Stimulated activated CD8-positive, alpha-beta memory T cell treated with anti-CD3 and anti-CD28 coated beads, Interleukin-4, amount 100 ng/mL, for 24 hours (primary cell): ENCODE measurements around the gene SPATA32.
"Not testable (repeated sequence)": the region's sequence is repeated elsewhere in the genome, so short reads cannot be mapped to it uniquely, and the experiment has no call there.

Source experiments
- DNase-seq: peaks from one replicate; pipeline ENCODE4 v3.0.0-alpha.2; 2020; ENCODE audit warnings: low read depth

SPATA32 gene, protein sequence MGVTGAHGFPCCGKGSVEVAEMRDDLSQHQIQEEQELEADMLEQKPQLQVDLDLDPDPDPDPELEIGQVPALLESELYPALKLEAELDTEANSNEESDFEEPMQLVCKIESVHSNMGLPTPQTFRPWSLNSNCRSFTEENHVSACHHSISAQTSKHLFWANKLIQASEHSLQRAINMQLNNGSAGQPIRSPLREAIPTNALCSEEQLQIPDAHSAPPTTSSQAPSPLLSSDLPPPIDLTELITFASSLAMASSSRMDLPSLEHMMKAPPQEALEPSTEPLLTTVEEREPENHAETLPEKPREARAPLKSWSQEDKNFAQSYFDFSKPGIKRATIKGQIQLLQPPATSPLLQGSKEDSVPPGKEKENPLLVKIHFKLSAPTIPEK

DNA sequence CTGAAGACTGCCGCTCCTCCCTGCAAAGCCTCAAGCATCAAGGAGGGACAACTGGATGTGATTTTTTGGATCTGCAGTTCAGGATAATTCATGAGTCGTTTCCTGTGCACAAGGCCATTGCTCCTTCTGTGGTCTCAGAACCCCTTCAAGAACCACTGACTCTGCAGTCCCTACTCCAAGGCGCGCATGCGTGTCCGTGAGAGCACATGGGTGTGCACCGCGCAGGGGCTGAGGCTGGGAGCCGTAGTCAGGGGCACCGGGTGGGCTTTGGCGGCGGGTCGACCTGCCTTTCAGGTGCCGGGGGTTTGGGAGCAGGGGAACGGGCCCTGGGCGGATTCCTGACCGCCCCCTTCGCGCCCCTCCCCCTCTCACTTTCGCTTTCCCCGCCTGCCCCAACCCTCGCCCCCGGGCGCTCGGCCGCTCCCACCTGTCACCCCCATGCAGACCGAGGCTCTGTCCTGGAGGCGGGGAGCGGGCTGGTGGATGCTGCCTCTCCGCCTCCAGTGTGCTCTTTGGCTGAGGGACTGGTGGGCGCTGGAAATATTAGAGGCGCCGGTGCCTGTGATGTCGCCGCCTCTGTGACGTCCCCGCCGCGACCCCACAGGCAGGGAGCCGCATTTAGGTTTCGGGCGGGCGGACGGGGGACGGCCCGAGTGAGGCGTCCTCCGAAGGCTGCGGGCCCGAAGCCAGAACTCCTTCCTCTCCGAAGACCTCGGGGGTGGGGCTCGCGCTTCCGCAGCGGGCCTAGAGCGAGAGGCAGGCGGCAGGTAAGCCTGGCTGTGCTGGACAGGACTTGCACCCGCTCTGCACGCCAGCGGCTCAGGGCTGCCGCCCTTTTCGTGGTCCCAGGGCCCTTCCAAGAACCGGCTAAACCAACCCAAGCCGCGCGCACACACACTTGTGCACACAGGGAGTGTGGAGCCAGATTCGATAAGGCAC, at the start of gene SPATA32:
TSS of gene SPATA32 (minus strand) at position 518 of the 939 bp plus-strand sequence. CDS start at position 440, 78 bp downstream.
- DNase-seq: peak; percentile 66

DNA sequence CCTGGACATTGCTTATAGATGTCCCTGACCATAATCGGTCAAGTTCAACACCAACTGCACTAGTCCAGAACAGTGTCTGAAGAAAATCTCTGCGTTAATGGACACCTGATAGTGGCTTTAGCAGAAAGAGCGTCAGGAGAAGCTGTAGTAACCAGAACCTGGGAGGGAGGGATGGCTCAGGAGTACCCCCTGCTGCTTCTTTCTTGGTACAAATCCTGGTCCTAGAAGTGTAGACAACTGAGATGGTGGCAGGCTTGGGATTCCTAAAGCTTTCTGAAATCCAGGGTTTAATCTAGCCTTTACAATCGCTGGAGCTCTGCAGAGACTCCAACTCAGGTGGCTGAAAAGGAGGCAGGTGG, 49.5 kb upstream of the SPATA32 start:
- no peak for DNase-seq

DNA sequence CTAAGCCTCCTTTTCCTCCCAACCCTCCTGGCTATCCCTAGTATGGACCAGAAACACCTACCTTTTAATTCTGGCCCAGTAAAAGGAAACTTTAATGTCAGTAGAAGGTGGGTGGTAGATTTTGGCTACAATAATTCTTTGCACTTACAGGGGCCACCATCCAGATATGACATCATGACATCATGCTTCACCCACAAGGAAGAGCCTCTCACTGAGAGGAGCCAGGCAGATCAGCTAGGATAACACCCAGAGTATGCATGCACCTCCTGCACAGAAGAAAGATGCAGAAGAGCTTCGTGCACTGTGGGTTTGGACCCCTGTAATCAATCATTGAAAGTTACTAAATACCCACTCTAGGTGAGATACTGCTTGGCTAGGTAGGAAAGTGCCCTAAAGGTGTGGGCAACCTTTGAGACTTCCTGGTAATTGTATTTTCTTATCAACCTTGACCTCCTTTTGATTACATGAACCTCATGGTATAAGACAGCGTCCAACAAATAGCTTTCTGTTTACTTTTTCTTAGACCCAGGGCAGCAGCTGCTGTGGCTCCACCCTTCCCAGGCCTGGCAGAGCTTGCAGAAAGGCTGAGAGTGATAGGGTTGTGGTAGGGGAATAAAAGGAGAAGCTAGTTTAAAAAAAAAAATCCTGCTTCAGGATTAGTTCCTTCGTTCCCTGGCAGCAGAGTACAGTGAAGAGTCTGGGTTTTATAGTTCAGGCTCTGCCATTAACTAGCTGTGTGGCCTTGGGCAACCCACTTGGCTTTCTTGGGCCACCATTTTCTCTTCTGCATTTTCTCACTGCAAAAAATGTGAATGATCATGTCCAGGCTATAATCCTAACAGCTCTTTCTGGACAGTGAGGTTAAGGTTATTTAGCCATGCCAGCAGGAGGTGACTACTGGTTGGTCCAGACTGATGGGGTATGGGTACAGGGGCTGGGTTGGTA, 48.8 kb upstream of the SPATA32 start:
- DNase-seq: no peak

DNA sequence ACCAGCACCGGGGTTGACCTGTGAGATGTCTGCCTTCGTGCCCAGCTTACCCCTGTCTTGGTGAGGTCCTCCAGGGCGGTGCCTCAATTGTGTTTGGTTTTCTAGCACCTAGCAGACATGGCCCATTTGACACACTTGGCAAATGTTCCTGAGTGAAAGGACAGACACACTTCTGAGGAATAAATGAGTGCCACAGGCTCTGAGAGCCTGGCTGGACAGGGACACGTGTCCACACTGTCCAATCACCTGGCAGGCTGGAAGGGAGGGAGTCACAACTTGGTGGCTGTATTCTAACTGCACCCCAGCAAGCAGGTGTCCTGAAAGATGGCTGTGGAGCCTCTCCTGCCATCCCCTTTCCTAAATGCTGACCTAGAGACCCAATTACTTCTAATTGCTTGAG, 47.5 kb upstream of the SPATA32 start:
- DNase-seq: no peak

DNA sequence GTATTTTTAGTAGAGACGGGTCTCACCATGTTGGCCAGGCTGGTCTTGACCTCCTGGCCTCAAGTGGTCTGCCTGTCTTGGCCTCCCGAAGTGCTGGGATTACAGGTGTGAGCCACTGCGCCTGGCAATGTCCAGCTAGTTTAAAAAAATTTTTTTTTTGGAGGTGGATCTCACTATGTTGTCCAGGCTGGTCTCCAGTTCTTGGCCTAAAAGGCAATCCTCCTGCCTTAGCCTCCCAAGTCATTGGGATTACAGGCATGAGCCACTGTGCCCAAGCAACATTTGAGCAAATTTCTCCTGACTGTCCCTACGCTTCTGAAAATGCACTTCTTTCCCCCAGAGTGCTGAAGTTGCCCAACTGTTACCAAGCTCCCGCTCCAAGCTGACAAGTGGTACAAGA, 46.9 kb upstream of the SPATA32 start:
- no peak for DNase-seq

DNA sequence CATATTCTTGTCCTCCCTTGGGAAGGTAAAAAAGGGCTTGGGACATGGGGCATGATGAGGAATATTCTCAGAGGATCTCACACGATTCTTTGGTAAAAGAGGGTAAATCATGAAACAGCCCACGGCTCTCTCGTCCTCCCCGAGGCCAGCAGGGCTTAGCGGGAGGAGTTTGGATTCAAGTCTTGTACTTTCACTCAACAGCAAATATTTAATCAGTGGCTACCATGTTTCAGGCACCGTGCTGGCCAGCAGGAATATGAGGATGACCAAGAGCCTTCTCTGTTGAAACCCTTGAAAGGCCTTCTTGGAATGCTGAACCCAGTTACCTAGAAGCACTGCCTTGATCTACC, 46.1 kb upstream of the SPATA32 start:
- no peak for DNase-seq

DNA sequence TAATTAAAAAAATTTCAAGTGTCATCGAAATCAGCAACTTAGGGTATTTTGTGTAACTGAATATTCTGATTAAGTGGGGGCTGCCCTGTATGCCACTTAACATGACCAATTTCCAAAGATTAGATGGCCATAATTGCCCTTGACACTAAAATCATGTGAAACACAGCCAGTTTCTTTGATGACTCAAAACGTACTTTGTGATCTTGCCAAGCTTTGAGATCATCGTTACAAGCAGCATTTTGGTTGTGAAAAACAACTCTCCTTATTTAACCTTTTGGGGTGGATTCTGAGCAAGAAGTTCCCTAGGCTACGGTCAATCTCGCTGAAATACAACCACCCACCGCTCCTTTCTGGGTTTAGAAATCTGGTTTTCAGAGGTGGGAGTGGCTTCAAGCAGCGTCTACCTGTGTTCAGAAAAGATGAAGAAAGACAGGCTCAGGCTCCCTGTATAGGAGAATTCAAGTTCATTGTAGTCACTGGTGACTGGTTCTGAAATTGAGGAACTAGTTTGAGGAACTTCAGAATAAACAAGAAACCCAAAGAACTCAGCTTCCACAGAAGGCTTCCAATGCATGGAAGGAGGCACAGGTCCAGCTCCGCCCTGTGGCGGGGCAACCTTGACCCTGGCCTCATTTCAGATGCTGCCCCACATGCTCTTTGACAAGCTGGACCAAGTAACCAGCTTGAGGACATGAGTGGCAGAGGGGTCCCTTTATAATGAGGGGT, 45.6 kb upstream of the SPATA32 start:
- DNase-seq: no peak

DNA sequence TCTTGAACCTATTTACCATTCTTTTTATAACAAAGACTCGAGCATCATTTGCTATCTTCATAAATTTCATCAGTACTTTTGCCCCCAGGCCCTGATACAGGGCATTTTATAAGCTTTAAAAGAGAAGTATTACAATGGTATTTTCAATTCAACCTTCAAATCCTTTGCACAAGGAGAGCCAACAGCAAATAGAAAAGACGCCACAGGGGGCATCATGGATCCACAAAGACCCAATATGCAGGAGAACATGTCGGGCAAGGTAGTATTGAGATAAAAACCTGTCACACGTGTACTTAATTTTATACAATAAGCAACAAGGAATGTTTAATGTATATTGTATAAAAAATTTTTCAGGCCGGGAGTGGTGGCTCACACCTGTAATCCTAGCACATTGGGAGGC, 44.7 kb upstream of the SPATA32 start:
- DNase-seq: no peak

DNA sequence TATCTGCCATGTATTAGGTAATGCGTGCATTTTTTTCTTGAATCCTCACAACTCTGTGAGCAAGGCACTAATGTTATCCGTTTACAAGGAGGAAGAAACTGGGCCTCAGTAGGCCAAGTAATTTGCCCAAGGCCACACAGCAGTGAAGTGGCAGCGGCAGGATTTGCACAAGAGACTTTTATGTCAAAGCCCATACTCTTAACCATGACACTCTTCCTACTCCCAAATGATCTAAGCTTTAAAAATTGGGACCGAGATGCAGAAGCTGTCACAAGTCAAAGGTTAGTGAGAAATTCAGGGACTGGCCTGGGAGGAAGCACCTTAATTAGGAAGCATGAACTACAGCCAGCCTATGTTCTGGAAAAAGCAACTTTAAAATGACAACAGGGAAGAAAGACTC, 44.2 kb upstream of the SPATA32 start:
- DNase-seq: no peak

DNA sequence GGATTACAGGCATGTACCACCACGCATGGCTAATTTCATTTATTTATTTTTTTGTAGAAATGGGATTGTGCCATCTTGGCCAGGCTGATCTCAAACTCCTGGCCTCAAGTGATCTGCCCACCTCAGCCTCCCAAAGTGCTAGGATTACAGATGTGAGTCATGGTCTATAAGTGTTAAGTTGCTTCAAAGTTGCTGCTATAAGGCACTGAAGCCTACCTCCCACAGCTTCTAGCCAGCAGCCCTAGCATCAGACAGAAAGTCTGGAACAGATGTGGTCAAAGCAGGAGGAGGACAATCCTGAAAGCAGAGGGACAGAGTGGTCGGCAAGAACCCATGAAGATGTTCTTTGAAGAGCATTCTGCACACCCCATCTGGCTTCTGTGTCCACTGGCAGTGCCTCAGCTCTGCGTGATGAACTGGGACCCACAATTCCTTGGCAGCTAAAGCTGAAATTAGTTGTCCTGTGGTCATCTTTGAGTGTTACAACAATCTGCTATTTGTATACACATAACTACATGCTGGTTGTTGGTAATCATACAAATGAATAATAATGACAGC, 43.7 kb upstream of the SPATA32 start:
- no peak for DNase-seq

DNA sequence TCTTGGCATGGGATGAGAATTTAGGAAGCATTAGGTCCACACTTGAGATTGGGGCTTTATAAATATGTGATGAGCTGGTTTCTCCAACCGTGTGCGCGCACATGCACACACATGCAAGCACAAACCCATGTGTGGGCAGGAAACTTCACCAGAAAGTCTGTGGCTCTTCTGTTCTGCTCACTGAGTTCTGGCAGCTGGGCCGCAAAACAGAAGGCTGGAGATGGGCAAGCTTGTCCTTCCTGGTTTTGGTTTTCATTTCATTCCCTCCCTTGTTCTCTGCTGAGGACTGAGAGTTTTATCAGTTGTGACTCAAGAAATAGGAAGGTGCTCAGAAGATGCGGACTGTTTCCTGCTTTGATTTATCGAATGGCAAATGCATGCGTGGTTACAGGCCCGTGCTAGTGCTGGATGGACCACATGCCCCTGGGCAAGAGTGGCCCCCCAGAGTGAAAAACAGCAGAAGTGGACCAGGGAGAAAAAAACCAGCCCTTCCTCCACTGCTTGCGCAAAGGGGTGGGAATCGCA, 40.8 kb upstream of the SPATA32 start:
- DNase-seq: peak; percentile 36

DNA sequence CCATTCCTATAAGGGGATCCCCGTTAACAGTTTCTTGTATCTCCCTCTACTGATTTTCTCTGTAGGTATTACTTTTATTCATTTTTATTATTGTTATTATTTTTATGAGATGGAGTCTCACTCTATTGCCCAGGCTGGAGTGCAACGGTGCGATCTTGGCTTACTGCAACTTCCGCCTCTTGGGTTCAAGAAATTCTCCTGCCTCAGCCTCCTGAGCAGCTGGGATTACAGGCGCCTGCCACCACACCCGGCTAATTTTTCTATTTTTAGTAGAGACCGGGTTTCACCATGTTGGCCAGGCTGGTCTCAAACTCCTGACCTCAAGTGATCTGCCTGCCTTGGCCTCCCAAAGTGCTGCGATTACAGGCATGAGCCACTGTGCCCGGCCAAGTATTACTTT, 40.3 kb upstream of the SPATA32 start:
- DNase-seq: not testable (repeated sequence)

DNA sequence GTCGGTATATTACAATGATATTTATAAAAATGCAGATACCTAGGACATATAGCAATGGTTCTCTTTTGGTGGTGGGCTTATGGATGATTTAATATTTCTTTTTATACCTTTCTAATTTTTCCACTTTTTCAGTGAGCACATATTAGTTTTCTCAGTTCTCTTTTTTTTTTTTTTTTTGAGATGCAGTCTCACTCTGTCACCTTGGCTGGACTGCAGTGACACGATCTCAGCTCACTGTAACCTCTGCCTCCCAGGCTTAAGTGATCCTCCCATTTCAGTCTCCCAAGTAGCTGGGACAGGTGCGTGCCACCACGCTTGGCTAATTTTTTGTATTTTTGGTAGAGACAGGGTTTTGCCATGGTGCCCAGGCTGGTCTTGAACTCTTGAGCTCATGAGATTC, 39.8 kb upstream of the SPATA32 start:
- no peak for DNase-seq

DNA sequence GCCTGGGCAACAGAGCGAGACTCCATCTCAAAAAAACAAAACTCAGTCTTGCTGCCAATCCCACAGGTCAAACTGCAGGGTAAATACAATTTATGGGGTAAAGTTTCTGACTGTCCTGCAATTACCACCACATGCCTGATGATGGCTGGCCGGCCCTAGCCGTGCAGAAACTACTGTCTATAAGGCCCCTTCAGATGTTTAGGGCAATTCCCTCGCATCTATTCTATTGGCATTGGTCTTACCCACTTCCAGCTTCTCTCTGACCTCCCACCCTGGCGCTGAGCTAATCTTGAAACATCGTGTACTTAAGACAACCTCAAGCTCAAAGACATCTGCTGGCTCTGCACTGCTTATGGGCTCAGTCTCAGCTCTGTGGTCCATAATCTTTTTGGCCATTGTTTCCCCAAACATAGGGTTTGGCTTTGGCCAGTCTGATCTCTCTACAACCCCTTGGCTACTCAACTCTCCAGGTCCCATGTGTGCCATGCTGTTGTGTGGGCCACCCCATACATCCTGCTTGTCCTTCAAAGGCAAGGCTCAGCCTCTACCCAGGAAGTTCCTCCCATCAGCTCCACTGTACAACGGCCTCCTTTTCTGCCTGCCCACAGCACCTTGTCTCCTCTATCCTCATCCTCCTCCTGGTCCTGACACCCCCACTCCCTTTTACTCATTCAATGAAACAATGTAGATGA, 38.3 kb upstream of the SPATA32 start:
- DNase-seq: no peak

DNA sequence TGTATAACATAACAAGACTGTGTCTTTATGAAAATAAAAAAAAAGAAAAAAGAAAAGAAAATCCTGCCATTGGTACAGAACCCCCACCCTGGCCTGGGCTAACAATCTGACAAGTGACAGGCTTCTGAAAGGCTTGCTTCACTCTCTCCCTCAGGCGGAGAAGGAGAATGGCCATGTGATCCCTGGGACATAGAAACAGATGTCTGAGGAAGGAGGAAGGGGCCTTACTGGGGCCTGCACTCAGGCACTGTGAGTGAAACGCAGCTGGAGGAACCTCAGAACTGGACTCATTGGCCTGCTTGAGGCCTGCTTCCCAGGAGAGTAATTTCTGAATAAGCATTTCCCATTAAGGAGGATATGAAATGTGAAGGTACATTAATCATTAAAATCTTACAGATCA, 37.5 kb upstream of the SPATA32 start:
- DNase-seq: no peak

DNA sequence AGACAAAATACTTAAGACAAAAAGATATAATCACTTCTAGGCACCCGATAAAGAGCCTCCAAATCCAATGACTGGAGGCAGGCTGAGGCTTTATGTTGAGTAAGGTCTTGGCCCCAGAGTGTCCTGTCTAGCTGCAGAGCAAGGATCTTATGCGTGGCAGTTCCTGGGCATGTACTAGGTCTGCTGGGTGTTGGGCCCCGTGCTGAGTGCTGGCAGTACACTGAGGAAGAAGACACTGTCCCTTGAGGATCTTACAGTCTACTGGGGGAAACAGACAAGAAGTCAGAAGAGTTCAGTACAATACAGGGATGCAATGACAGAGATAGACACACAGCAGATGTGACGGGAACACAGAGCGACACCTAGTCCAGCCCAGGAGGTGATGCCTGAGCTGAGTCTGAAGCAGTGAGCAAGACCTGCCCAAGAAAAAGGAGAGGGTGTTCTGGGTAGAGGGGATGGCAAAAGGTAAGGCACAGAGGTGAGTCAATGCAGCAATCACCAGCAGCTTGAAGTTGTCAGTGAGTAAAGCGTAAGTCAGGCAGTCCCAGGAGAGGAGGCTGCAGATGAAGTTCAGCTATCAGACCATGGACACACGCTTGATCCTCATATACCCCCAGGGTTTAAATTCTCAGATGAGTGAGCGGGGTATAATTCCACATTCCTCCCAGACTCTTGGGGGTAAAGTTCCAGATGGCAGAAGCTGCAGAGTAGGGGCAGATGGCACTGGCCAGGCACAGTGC, 36.8 kb upstream of the SPATA32 start:
- no peak for DNase-seq

DNA sequence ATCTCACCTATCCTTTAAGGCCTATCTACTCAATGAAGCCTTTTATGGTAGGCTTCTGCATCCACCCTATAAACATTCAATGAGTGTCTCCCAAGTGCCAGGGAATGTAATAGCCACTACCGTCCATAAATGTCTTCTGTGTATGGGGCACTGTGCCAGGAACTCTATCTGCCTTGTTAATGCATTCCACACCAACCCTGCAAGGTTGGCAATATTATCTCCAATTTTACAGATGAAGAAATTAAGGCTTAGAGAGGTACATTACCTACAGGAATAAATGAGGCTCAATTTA, 34.9 kb upstream of the SPATA32 start:
- DNase-seq: no peak

DNA sequence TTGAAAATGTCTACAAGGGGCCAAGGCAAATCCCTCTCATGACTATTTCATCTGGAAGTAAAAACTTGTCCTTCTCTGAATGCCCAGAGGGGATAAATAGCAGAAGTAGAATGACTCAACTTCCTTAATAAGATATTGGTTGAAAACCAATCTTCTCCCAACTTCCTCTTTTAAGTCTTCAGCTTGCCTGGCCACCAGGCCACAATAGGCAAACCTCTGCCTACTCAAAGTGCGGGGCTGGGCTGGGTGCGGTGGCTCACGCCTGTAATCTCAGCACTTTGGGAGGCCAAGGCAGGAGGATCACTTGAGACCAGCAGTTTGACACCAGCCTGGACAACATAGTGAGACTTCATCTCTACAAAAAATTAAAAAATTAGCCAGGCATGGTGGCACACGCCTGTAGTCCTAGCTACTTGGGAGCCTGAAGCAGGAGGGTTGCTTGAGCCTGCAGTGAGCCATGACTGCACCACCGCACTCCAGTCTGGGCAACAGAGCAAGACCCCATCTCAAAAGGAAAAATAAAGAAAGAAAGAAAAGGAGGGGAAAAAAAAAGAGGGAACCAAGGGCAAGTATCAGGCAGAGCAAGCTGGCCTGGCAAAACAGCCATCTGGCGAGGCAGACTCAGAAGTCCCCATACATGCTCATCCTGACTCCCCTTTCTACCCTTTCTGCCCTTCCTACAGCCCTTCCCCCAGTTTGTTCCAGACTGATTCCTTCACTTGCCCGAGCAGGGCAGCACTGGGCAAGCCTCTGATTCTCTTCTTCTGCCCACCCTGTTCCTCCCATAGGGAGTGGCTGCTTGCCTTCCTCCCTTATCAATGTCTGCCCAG, 34.3 kb upstream of the SPATA32 start:
- DNase-seq: no peak

DNA sequence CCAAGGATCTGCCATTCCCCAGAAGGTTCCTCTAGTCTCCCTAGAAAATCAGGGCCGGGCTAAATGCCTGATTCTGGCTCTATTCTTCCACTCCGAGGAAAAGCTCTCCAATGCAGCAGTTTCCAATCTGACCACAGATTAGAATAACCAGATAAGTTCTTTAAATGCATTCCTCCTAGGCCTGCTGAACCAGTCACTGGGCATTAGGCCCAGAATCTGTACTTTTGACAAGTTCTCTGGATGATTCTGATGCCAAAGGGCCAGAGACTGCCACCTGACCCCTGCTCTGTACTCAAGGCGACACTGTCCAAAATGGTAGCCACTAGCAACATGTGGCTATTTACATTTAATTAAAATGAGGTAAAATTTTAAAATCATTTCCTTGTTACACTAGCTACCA, 32.6 kb upstream of the SPATA32 start:
- DNase-seq: no peak
